Measurements from ENCODE around the gene SMARCB1. TPM values are rescaled to one million over a fixed set of nuclear protein-coding genes. Genes with fewer than 3 reads are reported as not detected.

SMARCB1 gene
- total RNA-seq, 4 donors from 2014 or later: 54.2 to 73.9 (median 61.3) TPM

DNA sequence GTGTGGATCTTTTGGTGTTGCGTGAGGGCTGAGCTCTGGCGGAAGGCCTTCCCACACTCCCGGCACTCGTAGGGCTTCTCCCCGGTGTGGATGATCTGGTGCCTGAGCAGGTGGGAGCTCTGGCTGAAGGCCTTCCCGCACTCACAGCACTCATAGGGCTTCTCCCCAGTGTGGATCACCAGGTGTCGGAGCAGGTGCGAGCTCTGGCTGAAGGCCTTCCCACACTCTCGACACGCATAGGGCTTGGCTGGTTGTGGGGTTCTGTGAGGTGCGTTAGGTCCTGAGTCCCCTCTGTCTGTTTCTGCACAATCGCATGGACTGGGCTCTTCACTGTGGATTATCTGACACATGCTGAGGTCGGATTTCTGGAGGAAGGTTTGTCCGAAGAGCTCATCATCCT lies 42.3 kb upstream of the SMARCB1 start:
- 100% methylated on average over 4 of the region's 14 CpGs for WGBS
- H3K36me3 ChIP-seq: peaks cover 45% of the 10 kb centered on the region
- H3K4me1 ChIP-seq: peaks cover 5% of the 10 kb centered on the region
- H3K9me3 ChIP-seq: no peaks in the 10 kb centered on the region
- TF ChIP-seq POLR2A (IDR thresholded peaks at IDR 0.05) (no peak), EP300 (IDR thresholded peaks at IDR 0.05) (no peak), POLR2AphosphoS5 (IDR thresholded peaks at IDR 0.05) (no peak)
- no peaks in the 10 kb centered on the region for H3K27me3 ChIP-seq
- no peak overlapping the region for H3K27ac ChIP-seq
- H3K4me3 ChIP-seq: no peak overlapping the region
- DNase-seq (ENCODE audit: low spot score in 2 of 2): no peak

- no peak for TF ChIP-seq EP300 (IDR thresholded peaks at IDR 0.05)
- TF ChIP-seq POLR2AphosphoS5 (IDR thresholded peaks at IDR 0.05): no peak
- TF ChIP-seq POLR2A (IDR thresholded peaks at IDR 0.05): no peak
- Histone ChIP-seq H3K27me3 (no peaks in the 10 kb centered on the region), H3K4me1 (peaks cover 17% of the 10 kb centered on the region), H3K9me3 (no peaks in the 10 kb centered on the region), H3K27ac (no peak overlapping the region), H3K36me3 (peaks cover 44% of the 10 kb centered on the region), H3K4me3 (no peak overlapping the region)
- DNase-seq (ENCODE audit: low spot score in 2 of 2): no peak
- WGBS: 75% methylated on average over 6 of the region's 6 CpGs
Measured at GRCh38 chr22:23745791-23746190, 41.0 kb upstream of the SMARCB1 start.

DNA sequence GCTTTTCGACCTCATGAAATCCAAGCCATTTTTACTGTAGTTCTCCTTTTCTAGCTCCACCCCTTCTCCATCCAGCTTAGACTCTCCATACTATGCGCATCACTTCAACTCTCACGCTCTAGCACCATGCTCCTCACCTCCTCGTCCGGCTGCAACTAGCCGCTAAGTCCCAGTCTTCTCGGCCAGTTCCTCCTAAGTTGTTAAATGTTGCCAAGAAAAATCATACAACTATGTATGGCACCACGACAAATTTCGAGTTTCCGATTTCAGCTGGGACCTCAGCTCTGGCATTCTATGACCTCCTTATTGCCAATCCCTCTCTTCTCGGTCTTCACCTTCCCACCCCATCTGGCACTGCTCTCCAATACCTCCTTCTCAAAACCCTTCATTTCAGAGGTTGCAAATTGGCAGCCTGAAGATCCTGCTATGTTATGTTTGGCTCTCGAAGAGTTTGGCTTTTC lies 36.9 kb upstream of the SMARCB1 start:
- H3K36me3 ChIP-seq: peaks cover 3% of the 10 kb centered on the region

GRCh38 chr22:23750367-23750713 lies 36.4 kb upstream of the SMARCB1 start:
- 25% methylated on average over 5 of the region's 5 CpGs for WGBS
- peak overlapping the region; percentile 78 for H3K4me3 ChIP-seq
- peak overlapping the region; percentile 92 for H3K27ac ChIP-seq
- no peaks in the 10 kb centered on the region for H3K9me3 ChIP-seq
- no peaks in the 10 kb centered on the region for H3K36me3 ChIP-seq
- H3K27me3 ChIP-seq: no peaks in the 10 kb centered on the region
- peaks cover 22% of the 10 kb centered on the region for H3K4me1 ChIP-seq
- TF ChIP-seq POLR2AphosphoS5 (IDR thresholded peaks at IDR 0.05) (no peak), POLR2A (IDR thresholded peaks at IDR 0.05) (no peak), EP300 (IDR thresholded peaks at IDR 0.05) (no peak)
- TF ChIP-seq, protein P1, sequence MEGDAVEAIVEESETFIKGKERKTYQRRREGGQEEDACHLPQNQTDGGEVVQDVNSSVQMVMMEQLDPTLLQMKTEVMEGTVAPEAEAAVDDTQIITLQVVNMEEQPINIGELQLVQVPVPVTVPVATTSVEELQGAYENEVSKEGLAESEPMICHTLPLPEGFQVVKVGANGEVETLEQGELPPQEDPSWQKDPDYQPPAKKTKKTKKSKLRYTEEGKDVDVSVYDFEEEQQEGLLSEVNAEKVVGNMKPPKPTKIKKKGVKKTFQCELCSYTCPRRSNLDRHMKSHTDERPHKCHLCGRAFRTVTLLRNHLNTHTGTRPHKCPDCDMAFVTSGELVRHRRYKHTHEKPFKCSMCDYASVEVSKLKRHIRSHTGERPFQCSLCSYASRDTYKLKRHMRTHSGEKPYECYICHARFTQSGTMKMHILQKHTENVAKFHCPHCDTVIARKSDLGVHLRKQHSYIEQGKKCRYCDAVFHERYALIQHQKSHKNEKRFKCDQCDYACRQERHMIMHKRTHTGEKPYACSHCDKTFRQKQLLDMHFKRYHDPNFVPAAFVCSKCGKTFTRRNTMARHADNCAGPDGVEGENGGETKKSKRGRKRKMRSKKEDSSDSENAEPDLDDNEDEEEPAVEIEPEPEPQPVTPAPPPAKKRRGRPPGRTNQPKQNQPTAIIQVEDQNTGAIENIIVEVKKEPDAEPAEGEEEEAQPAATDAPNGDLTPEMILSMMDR (IDR thresholded peaks at IDR 0.05): no peak
- DNase-seq (ENCODE audit: low spot score in 2 of 2): no peak

More for the DNA sequence above, 36.9 kb upstream of the SMARCB1 start:
- TF ChIP-seq POLR2A (IDR thresholded peaks at IDR 0.05) (no peak), EP300 (IDR thresholded peaks at IDR 0.05) (no peak), POLR2AphosphoS5 (IDR thresholded peaks at IDR 0.05) (no peak)
- TF ChIP-seq, protein P1 (IDR thresholded peaks at IDR 0.05): no peak
- no peak for DNase-seq (ENCODE audit: low spot score in 2 of 2)
- no peaks in the 10 kb centered on the region for H3K27me3 ChIP-seq
- no peaks in the 10 kb centered on the region for H3K9me3 ChIP-seq
- H3K27ac ChIP-seq: no peak overlapping the region
- H3K4me1 ChIP-seq: peaks cover 22% of the 10 kb centered on the region
- WGBS: 33% methylated on average over 12 of the region's 12 CpGs
- peak overlapping the region; percentile 78 for H3K4me3 ChIP-seq

GRCh38 chr22:23750714-23751440 lies 35.9 kb upstream of the SMARCB1 start, which contains the start of gene ZNF70:
Gene ZNF70 (minus strand): TSS chr22:23751112. CDS start chr22:23745140, 5,972 bp downstream.
- Histone ChIP-seq H3K9me3 (no peaks in the 10 kb centered on the region), H3K4me1 (peaks cover 22% of the 10 kb centered on the region), H3K4me3 (peak within 1 kb of the TSS; percentile 78), H3K36me3 (no peaks in the 10 kb centered on the region), H3K27ac (peak within 1 kb of the TSS; percentile 92), H3K27me3 (no peaks in the 10 kb centered on the region)
- TF ChIP-seq EP300 (IDR thresholded peaks at IDR 0.05) (no peak), POLR2A (IDR thresholded peaks at IDR 0.05) (peak; percentile 32 to 57), POLR2AphosphoS5 (IDR thresholded peaks at IDR 0.05) (no peak)
- TF ChIP-seq, protein P1 (IDR thresholded peaks at IDR 0.05): peak in 1 of 2 donors; percentile 6
- WGBS: 2% methylated on average over 27 of the region's 78 CpGs
- DNase-seq (ENCODE audit: low spot score in 2 of 2): peak; percentile 83 to 91

GRCh38 chr22:23751441-23751996 lies 35.2 kb upstream of the SMARCB1 start:
- H3K27ac ChIP-seq: peak overlapping the region; percentile 92
- H3K36me3 ChIP-seq: no peaks in the 10 kb centered on the region
- peak overlapping the region; percentile 78 for H3K4me3 ChIP-seq
- peaks cover 22% of the 10 kb centered on the region for H3K4me1 ChIP-seq
- H3K27me3 ChIP-seq: no peaks in the 10 kb centered on the region
- H3K9me3 ChIP-seq: no peaks in the 10 kb centered on the region
- WGBS: 22% methylated on average over 18 of the region's 22 CpGs
- no peak for DNase-seq (ENCODE audit: low spot score in 2 of 2)
- TF ChIP-seq POLR2A (IDR thresholded peaks at IDR 0.05): no peak
- no peak for TF ChIP-seq POLR2AphosphoS5 (IDR thresholded peaks at IDR 0.05)
- TF ChIP-seq, protein P1 (IDR thresholded peaks at IDR 0.05): no peak
- TF ChIP-seq EP300 (IDR thresholded peaks at IDR 0.05): no peak
